GM12878 (cell line): ENCODE data around the gene MICAL3. TPM values are rescaled to one million over a fixed set of nuclear protein-coding genes. Genes with fewer than 3 reads are reported as not detected.
"Not testable (repeated sequence)": the region's sequence is repeated elsewhere in the genome, so short reads cannot be mapped to it uniquely, and the experiment has no call there.

Experiments used
- ATAC-seq: fragments of 200-7000 bp; cut with Tn5 transposase; 3 replicates; pipeline ENCODE4 v1.9.1; 2020; ENCODE audit warnings: mild to moderate bottlenecking, moderate library complexity
- BruUV-seq: library from RNA; stranded (reverse); fragments of 400-500 nt; replicated peaks from 2 replicates; lab custom pipeline; 2021; lab: Mats Ljungman, UMichigan
- CTCF ChIA-PET: fragments of 300-600 bp; sonication (Branson Sonifier 250); formaldehyde crosslinking; extraction: SDS; loops from one replicate; lab custom pipeline; 2021; ENCODE audit warnings: inconsistent platforms; lab: Yijun Ruan, JAX
- POLR2A ChIA-PET: fragments of 350-600 bp; formaldehyde crosslinking; extraction: SDS; loops from one replicate; lab custom pipeline; 2021; ENCODE audit warnings: inconsistent platforms; lab: Charles Lee
- RAD21 ChIA-PET: fragments of 300-600 bp; sonication (Branson Sonifier 250); formaldehyde crosslinking; loops from one replicate; lab custom pipeline; 2023; ENCODE audit warnings: antibody characterized with exemption; ENCODE audit not compliant: unreplicated experiment; lab: Charles Lee
- SMC1A ChIA-PET: fragments of 300-600 bp; sonication (Branson Sonifier 250); formaldehyde crosslinking; loops from one replicate; lab custom pipeline; 2023; ENCODE audit not compliant: unreplicated experiment, uncharacterized antibody; lab: Charles Lee
- DNase-seq: peaks from one replicate; pipeline ENCODE4 v3.0.0-alpha.2; 2011; ENCODE audit warnings: low read depth, low spot score
- FAIRE-seq: peaks from 3 replicates; lab custom pipeline; 2011; peaks lifted over from hg19 to GRCh38; lab: Jason Lieb, UNC
- H2AFZ ChIP-seq: 2 replicates; pipeline ENCODE4 v1.6.0; 2011; ENCODE audit warnings: low read depth, low read length, control low read depth; ENCODE audit not compliant: control insufficient read depth
- H3K27ac ChIP-seq: 2 replicates; pipeline ENCODE4 v1.5.1; 2011; ENCODE audit warnings: control low read depth; ENCODE audit not compliant: control insufficient read depth, insufficient read depth
- H3K27me3 ChIP-seq, 2 experiments: replicated peaks in 1 of 2; 2 replicates each; pipeline versions ENCODE4 v1.6.0 to v1.6.1; 2011; ENCODE audit warnings: low read length in 1 of 2; ENCODE audit not compliant: control insufficient read depth in 2 of 2, insufficient read depth in 2 of 2
- H3K36me3 ChIP-seq, 2 experiments: 2 replicates each; pipeline ENCODE4 v1.5.1; 2011; ENCODE audit warnings: low read length in 1 of 2; ENCODE audit not compliant: control insufficient read depth in 2 of 2, insufficient read depth in 2 of 2
- H3K4me1 ChIP-seq: 2 replicates; pipeline ENCODE4 v1.6.1; 2011; ENCODE audit warnings: mild to moderate bottlenecking, low read length, moderate library complexity, mixed read lengths; ENCODE audit not compliant: control insufficient read depth, insufficient read depth
- H3K4me2 ChIP-seq: 2 replicates; pipeline ENCODE4 v1.6.0; 2011; ENCODE audit warnings: control low read depth; ENCODE audit not compliant: control insufficient read depth, insufficient read depth
- H3K4me3 ChIP-seq: fragments of 200-600 bp; sonication (generic); 2 replicates; pipeline ENCODE4 v1.5.1; 2016
- H3K79me2 ChIP-seq: 2 replicates; pipeline ENCODE4 v1.6.0; 2011; ENCODE audit warnings: low read length; ENCODE audit not compliant: control insufficient read depth, insufficient read depth
- H3K9ac ChIP-seq: 2 replicates; pipeline ENCODE4 v1.8.0; 2011; ENCODE audit warnings: low read length, control low read depth, mixed read lengths; ENCODE audit not compliant: control insufficient read depth, insufficient read depth
- H3K9me3 ChIP-seq: replicated peaks from 3 replicates; pipeline ENCODE4 v1.5.1; 2011; ENCODE audit warnings: mild to moderate bottlenecking, low read length; ENCODE audit not compliant: control insufficient read depth, insufficient read depth
- H4K20me1 ChIP-seq: 2 replicates; pipeline ENCODE4 v1.6.0; 2011; ENCODE audit not compliant: control insufficient read depth, insufficient read depth
- BCL3 ChIP-seq: IDR thresholded peaks from 2 replicates; pipeline ENCODE4 v1.6.1; 2011; ENCODE audit warnings: borderline replicate concordance, low read depth, mild to moderate bottlenecking, moderate library complexity, low read length; ENCODE audit not compliant: insufficient read depth, poor library complexity, severe bottlenecking
- BMI1 ChIP-seq: fragments of 450-650 bp; IDR thresholded peaks from 2 replicates; pipeline ENCODE4 v1.6.1; 2016; ENCODE audit warnings: mild to moderate bottlenecking, moderate library complexity, borderline replicate concordance
- CBFB ChIP-seq: IDR thresholded peaks from 2 replicates; pipeline ENCODE4 v1.6.1; 2016; ENCODE audit warnings: antibody characterized with exemption, low read depth
- GATAD2B ChIP-seq: fragments of 450-650 bp; conservative IDR thresholded peaks from 2 replicates; pipeline ENCODE4 v1.6.1; 2017; ENCODE audit warnings: low read depth, mild to moderate bottlenecking, moderate library complexity
- IRF3 ChIP-seq: fragments of 450-650 bp; IDR thresholded peaks from 2 replicates; pipeline ENCODE4 v1.6.1; 2014; ENCODE audit warnings: mild to moderate bottlenecking
- KAT2A ChIP-seq: conservative IDR thresholded peaks from 2 replicates; pipeline ENCODE4 v1.6.1; 2011; ENCODE audit warnings: low read depth, low read length; ENCODE audit not compliant: control insufficient read depth
- POLR2A ChIP-seq: IDR thresholded peaks from 2 replicates; pipeline ENCODE4 v1.6.1; 2011; ENCODE audit warnings: low read depth, mild to moderate bottlenecking, low read length
- SP1 ChIP-seq: IDR thresholded peaks from one replicate; pipeline ENCODE4 v1.6.1; 2011; ENCODE audit warnings: low read depth, low read length
- TAF1 ChIP-seq: IDR thresholded peaks from 2 replicates; pipeline ENCODE4 v1.6.1; 2011; ENCODE audit warnings: mild to moderate bottlenecking, low read depth, low read length, borderline replicate concordance
- WGBS: methylation state at CpG from one replicate; pipeline ENCODE4 v1.1.6; 2016; ENCODE audit warnings: low lambda C conversion rate; ENCODE audit not compliant: insufficient replicate concordance, insufficient coverage; ENCODE audit errors: missing lambda C conversion rate; 5-methylcytosine and 5-hydroxymethylcytosine counted together
- in situ Hi-C: fragments of 300-500 bp; cut with MboI; formaldehyde crosslinking; loops from 9 replicates; pipeline ENCODE4 v1.14.3; 2018; ENCODE audit warnings: mixed read lengths
- intact Hi-C: fragments of 100-400 bp; cut with micrococcal nuclease; formaldehyde crosslinking; loops from one replicate; pipeline ENCODE4 v1.14.2; 2022; ENCODE audit not compliant: unreplicated experiment
- polyA plus RNA-seq, 11 experiments: library from polyadenylated mRNA; depleted of rRNA in 4 of 11; unstranded in 6 of 11; stranded (reverse) in 5 of 11; fragments of >200 nt; fragmentation: Nextera tagmentation in 4 of 11; fragmentation: Illumina TruSeq in 1 of 11; extraction: Ambion mirVana in 4 of 11; extraction: Trizol in 1 of 11; gene quantifications; 1 replicate in 1 of 11; 2 replicates in 10 of 11; pipeline versions ENCODE4 v1.2.1 to v1.2.3, GENCODE V29; 2011 to 2016; ENCODE audit warnings: inconsistent platforms in 2 of 11, missing spikeins in 2 of 11, low read depth in 1 of 11
- total RNA-seq, 4 experiments: library from RNA; depleted of rRNA in 3 of 4; stranded (reverse); fragments of >200 nt in 3 of 4; fragmentation: Illumina TruSeq in 1 of 4; extraction: Trizol in 1 of 4; gene quantifications; 2 replicates each; pipeline versions ENCODE4 v1.2.1 to v1.2.3, GENCODE V29; 2013 to 2021

MICAL3 gene
- total and polyA plus RNA-seq, 10 of the 15 experiments (the other 5 are each of a cell fraction or from before 2014, with no cell fraction given): 2.6 to 92.2 (median 24.0) TPM

DNA sequence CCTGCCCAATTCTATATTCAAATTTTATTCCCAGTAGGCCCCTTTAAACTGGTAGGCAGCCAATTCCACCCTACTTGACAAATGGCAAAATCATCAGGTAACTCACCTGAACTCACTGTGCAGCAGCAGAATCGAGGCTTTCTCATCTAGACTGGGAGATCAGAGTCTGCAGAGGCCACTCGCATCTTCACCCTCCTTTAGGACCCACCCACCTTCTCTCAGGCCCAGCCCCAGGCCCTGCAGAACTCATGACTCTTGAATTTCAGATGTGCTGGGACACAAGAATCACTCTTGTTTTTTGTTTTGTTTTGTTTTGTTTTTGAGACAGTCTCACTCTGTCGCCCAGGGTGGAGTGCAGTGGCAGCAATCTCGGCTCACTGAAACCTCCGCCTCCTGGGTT lies 38.8 kb downstream of the MICAL3 start (continued):
- no peak for TF ChIP-seq BCL3
- TF ChIP-seq IRF3: no peak
- TF ChIP-seq KAT2A: no peak
- TF ChIP-seq GATAD2B: no peak
- TF ChIP-seq POLR2A: no peak
- TF ChIP-seq CBFB: no peak
- TF ChIP-seq SP1: no peak
- no peak for TF ChIP-seq BMI1
- TF ChIP-seq TAF1: no peak

DNA sequence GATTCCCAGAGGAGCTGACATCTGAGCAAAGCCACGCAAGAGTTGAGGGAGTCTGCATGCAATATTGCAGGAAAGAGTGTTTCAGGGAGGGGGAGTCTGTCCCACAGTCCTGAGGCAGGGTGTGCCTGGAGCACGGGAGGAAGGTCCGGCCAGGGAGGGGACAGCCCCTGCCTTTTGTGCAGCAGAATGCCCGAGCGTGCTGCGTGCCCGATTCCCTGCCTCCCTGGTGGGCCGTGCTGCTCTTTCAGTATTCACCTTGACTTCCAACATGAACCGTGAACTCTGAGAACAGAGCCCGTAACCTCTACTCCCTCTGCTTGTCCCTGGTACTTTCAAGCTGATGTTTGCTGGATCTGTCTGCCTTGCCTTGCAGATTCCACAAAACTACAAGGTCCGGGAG lies 39.3 kb downstream of the MICAL3 start:
- H3K9me3 ChIP-seq, H2AFZ ChIP-seq, ATAC-seq, H3K9ac ChIP-seq, H3K27ac ChIP-seq, SMC1A ChIA-PET, intact Hi-C loops, FAIRE-seq, H3K27me3 ChIP-seq, in situ Hi-C loops, DNase-seq, H3K36me3 ChIP-seq, POLR2A ChIA-PET, CTCF ChIA-PET, H3K4me1 ChIP-seq, H3K4me2 ChIP-seq, BruUV-seq, H4K20me1 ChIP-seq, RAD21 ChIA-PET, H3K4me3 ChIP-seq: not testable (repeated sequence)
- 57% methylated on average over 9 of the region's 11 CpGs for WGBS
- peaks cover 25% of the 10 kb centered on the region for H3K79me2 ChIP-seq
